ENCODE results near the gene KIR2DL3.
"Not testable (repeated sequence)": the region's sequence is repeated elsewhere in the genome, so short reads cannot be mapped to it uniquely, and the experiment has no call there.

Gene KIR2DL3

GRCh38 chr19:54775095-54775815 is 36.9 kb downstream of the KIR2DL3 start:
- 83% methylated on average over 12 of the region's 12 CpGs for WGBS (ENCODE audit: insufficient coverage)

GRCh38 chr19:54775830-54776229 is 37.5 kb downstream of the KIR2DL3 start:
- CTCF ChIA-PET, POLR2A ChIA-PET: not testable (repeated sequence)
- 92% methylated on average over 8 of the region's 8 CpGs for WGBS (ENCODE audit: insufficient coverage)

More at GRCh38 chr19:54775095-54775815, 36.9 kb downstream of the KIR2DL3 start:
- H3K27me3 ChIP-seq (replicated peaks in 2 of 5; ENCODE audit: control insufficient read depth in 4 of 5, insufficient read depth in 5 of 5, low read length in 4 of 5); H3K4me3 ChIP-seq (ENCODE audit: control insufficient read depth in 1 of 7, extremely low read depth in 1 of 7, insufficient read depth in 4 of 7, low read depth in 2 of 7, low read length in 6 of 7); H3K9me3 ChIP-seq (ENCODE audit: control extremely low read depth in 1 of 5, control insufficient read depth in 4 of 5, insufficient read depth in 2 of 5, low read depth in 1 of 5, low read length in 4 of 5); H3K36me3 ChIP-seq (ENCODE audit: control insufficient read depth in 4 of 4, insufficient read depth in 4 of 4, low read length in 3 of 4); H3K27ac ChIP-seq (ENCODE audit: insufficient read depth in 1 of 2, low read depth in 1 of 2, low read length in 2 of 2, poor library complexity in 1 of 2, severe bottlenecking in 2 of 2); CTCF ChIA-PET; DNase-seq; H3K4me1 ChIP-seq (ENCODE audit: control extremely low read depth in 1 of 4, control insufficient read depth in 4 of 4, insufficient read depth in 4 of 4, low read length in 3 of 4): not testable (repeated sequence)
- POLR2A ChIA-PET: interaction anchor here (0.6 kb wide), 1 partner anchor 143 kb away, joined by 3 read pairs; no protein-coding TSS in a partner anchor

GRCh38 chr19:54777851-54778250 is 39.5 kb downstream of the KIR2DL3 start:
- CTCF ChIA-PET; H3K4me1 ChIP-seq (ENCODE audit: control extremely low read depth in 1 of 4, control insufficient read depth in 4 of 4, insufficient read depth in 4 of 4, low read length in 3 of 4); POLR2A ChIA-PET: not testable (repeated sequence)

More at GRCh38 chr19:54775830-54776229, 37.5 kb downstream of the KIR2DL3 start:
- not testable (repeated sequence) for H3K36me3 ChIP-seq (ENCODE audit: control insufficient read depth in 4 of 4, insufficient read depth in 4 of 4, low read length in 3 of 4); H3K27me3 ChIP-seq (replicated peaks in 2 of 5; ENCODE audit: control insufficient read depth in 4 of 5, insufficient read depth in 5 of 5, low read length in 4 of 5); H3K9me3 ChIP-seq (ENCODE audit: control extremely low read depth in 1 of 5, control insufficient read depth in 4 of 5, insufficient read depth in 2 of 5, low read depth in 1 of 5, low read length in 4 of 5); H3K4me3 ChIP-seq (ENCODE audit: control insufficient read depth in 1 of 7, extremely low read depth in 1 of 7, insufficient read depth in 4 of 7, low read depth in 2 of 7, low read length in 6 of 7); DNase-seq; H3K4me1 ChIP-seq (ENCODE audit: control extremely low read depth in 1 of 4, control insufficient read depth in 4 of 4, insufficient read depth in 4 of 4, low read length in 3 of 4); H3K27ac ChIP-seq (ENCODE audit: insufficient read depth in 1 of 2, low read depth in 1 of 2, low read length in 2 of 2, poor library complexity in 1 of 2, severe bottlenecking in 2 of 2)

GRCh38 chr19:54778896-54779295 is 40.6 kb downstream of the KIR2DL3 start:
- DNase-seq: peak in 2 of 3 donors; percentile 10 to 14
- CTCF ChIA-PET; H3K4me3 ChIP-seq (ENCODE audit: control insufficient read depth in 1 of 7, extremely low read depth in 1 of 7, insufficient read depth in 4 of 7, low read depth in 2 of 7, low read length in 6 of 7); H3K27me3 ChIP-seq (replicated peaks in 2 of 5; ENCODE audit: control insufficient read depth in 4 of 5, insufficient read depth in 5 of 5, low read length in 4 of 5); H3K27ac ChIP-seq (ENCODE audit: insufficient read depth in 1 of 2, low read depth in 1 of 2, low read length in 2 of 2, poor library complexity in 1 of 2, severe bottlenecking in 2 of 2); POLR2A ChIA-PET; H3K36me3 ChIP-seq (ENCODE audit: control insufficient read depth in 4 of 4, insufficient read depth in 4 of 4, low read length in 3 of 4); H3K4me1 ChIP-seq (ENCODE audit: control extremely low read depth in 1 of 4, control insufficient read depth in 4 of 4, insufficient read depth in 4 of 4, low read length in 3 of 4); H3K9me3 ChIP-seq (ENCODE audit: control extremely low read depth in 1 of 5, control insufficient read depth in 4 of 5, insufficient read depth in 2 of 5, low read depth in 1 of 5, low read length in 4 of 5): not testable (repeated sequence)
- 100% methylated on average over 2 of the region's 7 CpGs for WGBS (ENCODE audit: insufficient coverage)

More at GRCh38 chr19:54777851-54778250, 39.5 kb downstream of the KIR2DL3 start:
- H3K36me3 ChIP-seq (ENCODE audit: control insufficient read depth in 4 of 4, insufficient read depth in 4 of 4, low read length in 3 of 4); H3K27me3 ChIP-seq (replicated peaks in 2 of 5; ENCODE audit: control insufficient read depth in 4 of 5, insufficient read depth in 5 of 5, low read length in 4 of 5); H3K27ac ChIP-seq (ENCODE audit: insufficient read depth in 1 of 2, low read depth in 1 of 2, low read length in 2 of 2, poor library complexity in 1 of 2, severe bottlenecking in 2 of 2); H3K9me3 ChIP-seq (ENCODE audit: control extremely low read depth in 1 of 5, control insufficient read depth in 4 of 5, insufficient read depth in 2 of 5, low read depth in 1 of 5, low read length in 4 of 5); H3K4me3 ChIP-seq (ENCODE audit: control insufficient read depth in 1 of 7, extremely low read depth in 1 of 7, insufficient read depth in 4 of 7, low read depth in 2 of 7, low read length in 6 of 7); DNase-seq: not testable (repeated sequence)
- WGBS (ENCODE audit: insufficient coverage): 73% methylated on average over 4 of the region's 4 CpGs

GRCh38 chr19:54782916-54783315 is 44.6 kb downstream of the KIR2DL3 start:
- H3K27ac ChIP-seq (ENCODE audit: insufficient read depth in 1 of 2, low read depth in 1 of 2, low read length in 2 of 2, poor library complexity in 1 of 2, severe bottlenecking in 2 of 2); H3K36me3 ChIP-seq (ENCODE audit: control insufficient read depth in 4 of 4, insufficient read depth in 4 of 4, low read length in 3 of 4); DNase-seq; H3K27me3 ChIP-seq (replicated peaks in 2 of 5; ENCODE audit: control insufficient read depth in 4 of 5, insufficient read depth in 5 of 5, low read length in 4 of 5); CTCF ChIA-PET; H3K4me1 ChIP-seq (ENCODE audit: control extremely low read depth in 1 of 4, control insufficient read depth in 4 of 4, insufficient read depth in 4 of 4, low read length in 3 of 4); POLR2A ChIA-PET; H3K4me3 ChIP-seq (ENCODE audit: control insufficient read depth in 1 of 7, extremely low read depth in 1 of 7, insufficient read depth in 4 of 7, low read depth in 2 of 7, low read length in 6 of 7); H3K9me3 ChIP-seq (ENCODE audit: control extremely low read depth in 1 of 5, control insufficient read depth in 4 of 5, insufficient read depth in 2 of 5, low read depth in 1 of 5, low read length in 4 of 5): not testable (repeated sequence)
- 80% methylated on average over 1 of the region's 4 CpGs for WGBS (ENCODE audit: insufficient coverage)

- H3K27me3 ChIP-seq (replicated peaks in 2 of 5; ENCODE audit: control insufficient read depth in 4 of 5, insufficient read depth in 5 of 5, low read length in 4 of 5); H3K4me1 ChIP-seq (ENCODE audit: control extremely low read depth in 1 of 4, control insufficient read depth in 4 of 4, insufficient read depth in 4 of 4, low read length in 3 of 4); H3K36me3 ChIP-seq (ENCODE audit: control insufficient read depth in 4 of 4, insufficient read depth in 4 of 4, low read length in 3 of 4); POLR2A ChIA-PET; H3K4me3 ChIP-seq (ENCODE audit: control insufficient read depth in 1 of 7, extremely low read depth in 1 of 7, insufficient read depth in 4 of 7, low read depth in 2 of 7, low read length in 6 of 7); H3K27ac ChIP-seq (ENCODE audit: insufficient read depth in 1 of 2, low read depth in 1 of 2, low read length in 2 of 2, poor library complexity in 1 of 2, severe bottlenecking in 2 of 2); H3K9me3 ChIP-seq (ENCODE audit: control extremely low read depth in 1 of 5, control insufficient read depth in 4 of 5, insufficient read depth in 2 of 5, low read depth in 1 of 5, low read length in 4 of 5); DNase-seq; CTCF ChIA-PET: not testable (repeated sequence)
- WGBS (ENCODE audit: insufficient coverage): 96% methylated on average over 16 of the region's 24 CpGs
These were observed 47.9 kb downstream of the KIR2DL3 start for GRCh38 chr19:54786091-54786723.

GRCh38 chr19:54788154-54788553 is 49.8 kb downstream of the KIR2DL3 start:
- CTCF ChIA-PET; H3K27me3 ChIP-seq (replicated peaks in 2 of 5; ENCODE audit: control insufficient read depth in 4 of 5, insufficient read depth in 5 of 5, low read length in 4 of 5); H3K9me3 ChIP-seq (ENCODE audit: control extremely low read depth in 1 of 5, control insufficient read depth in 4 of 5, insufficient read depth in 2 of 5, low read depth in 1 of 5, low read length in 4 of 5); H3K27ac ChIP-seq (ENCODE audit: insufficient read depth in 1 of 2, low read depth in 1 of 2, low read length in 2 of 2, poor library complexity in 1 of 2, severe bottlenecking in 2 of 2); H3K4me3 ChIP-seq (ENCODE audit: control insufficient read depth in 1 of 7, extremely low read depth in 1 of 7, insufficient read depth in 4 of 7, low read depth in 2 of 7, low read length in 6 of 7); H3K36me3 ChIP-seq (ENCODE audit: control insufficient read depth in 4 of 4, insufficient read depth in 4 of 4, low read length in 3 of 4); H3K4me1 ChIP-seq (ENCODE audit: control extremely low read depth in 1 of 4, control insufficient read depth in 4 of 4, insufficient read depth in 4 of 4, low read length in 3 of 4); POLR2A ChIA-PET: not testable (repeated sequence)
- peak in 2 of 3 donors; percentile 11 to 12 for DNase-seq
- 97% methylated on average over 4 of the region's 6 CpGs for WGBS (ENCODE audit: insufficient coverage)

Measured in common myeloid progenitor, CD34-positive (primary cell).